K562 treated with DMSO at 1 percent for 12 hours (cell line): ENCODE data around the gene PLCE1. TPM values are rescaled to one million over a fixed set of nuclear protein-coding genes. Genes with fewer than 3 reads are reported as not detected.

Source experiments
- total RNA-seq: library from RNA; unstranded; fragments of 300-600 nt; gene quantifications from 2 replicates; pipeline ENCODE4 v1.2.3, GENCODE V29; 2022; ENCODE audit not compliant: insufficient read depth

Gene PLCE1
- 0.14 TPM in 1 of 2 replicates, not detected in the other for total RNA-seq

GRCh38 chr10:93993782-93994437, at the start of gene PLCE1:
PLCE1 (plus strand) TSS chr10:93993931; CDS start chr10:94031047, 37,116 bp downstream.

Other genes with a start within 250 kb of the PLCE1 start
- not detected in 2 replicates for gene LGI1, start 236.0 kb upstream of the PLCE1 start, total RNA-seq
- gene SLC35G1, start 100.0 kb upstream of the PLCE1 start, total RNA-seq: 2.7 and 5.1 TPM in 2 replicates